H1 (cell line): Measurements from ENCODE around the gene FLRT2.

ENCODE experiments used
- BCL11A ChIP-seq, 2 experiments: IDR thresholded peaks; one replicate each; pipeline ENCODE4 v1.6.1; 2011; ENCODE audit warnings: low read depth in 2 of 2, low read length in 2 of 2, mild to moderate bottlenecking in 2 of 2
- EGR1 ChIP-seq: IDR thresholded peaks from 2 replicates; pipeline ENCODE4 v1.6.1; 2011; ENCODE audit warnings: low read depth, low read length, borderline replicate concordance
- JUN ChIP-seq: IDR thresholded peaks from 2 replicates; pipeline ENCODE4 v1.6.1; 2011; ENCODE audit warnings: low read depth, mild to moderate bottlenecking, improper control_type of control experiment, low read length
- POLR2AphosphoS5 ChIP-seq: IDR thresholded peaks from 2 replicates; pipeline ENCODE4 v1.6.1; 2011; ENCODE audit warnings: low read depth, low read length
- TF ChIP-seq, protein P1 (sequence below), 3 experiments: IDR thresholded peaks; 1 replicate in 2 of 3; 2 replicates in 1 of 3; pipeline versions ENCODE4 v1.5.1 to v1.6.1; 2011; ENCODE audit warnings: low read length in 3 of 3, mild to moderate bottlenecking in 3 of 3, inconsistent platforms in 2 of 3, low read depth in 1 of 3, moderate library complexity in 1 of 3; ENCODE audit not compliant: insufficient read depth in 1 of 3; ENCODE audit errors: control extremely low read depth in 1 of 3
- TF ChIP-seq, protein P2 (sequence below): IDR thresholded peaks from 2 replicates; pipeline ENCODE4 v1.6.1; 2011; ENCODE audit warnings: low read length, improper control_type of control experiment

DNA sequence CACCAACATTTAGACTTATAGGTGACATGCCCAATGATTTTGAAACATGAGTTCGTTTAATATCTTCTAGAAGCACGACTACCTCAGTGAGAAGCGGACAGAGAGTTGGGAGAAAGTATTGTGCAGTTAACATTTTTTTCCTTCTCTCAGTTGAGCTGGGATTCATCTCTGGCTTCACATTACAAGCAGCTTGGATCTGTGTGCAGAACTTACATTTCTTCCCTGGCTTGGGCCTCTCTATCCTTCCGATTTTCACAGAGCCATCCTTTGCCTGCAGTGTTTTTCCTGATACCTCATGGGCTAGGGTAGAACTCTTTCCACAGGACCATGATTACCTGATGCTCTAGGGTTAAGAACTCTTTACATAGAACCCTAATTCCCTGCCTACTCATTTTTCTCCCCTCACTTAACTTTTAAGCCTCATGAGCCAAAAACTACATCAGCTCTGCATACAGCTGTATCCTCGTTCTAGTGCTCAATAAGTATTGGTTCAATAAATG, 86.5 kb downstream of the FLRT2 start:
- TF ChIP-seq, protein P1, sequence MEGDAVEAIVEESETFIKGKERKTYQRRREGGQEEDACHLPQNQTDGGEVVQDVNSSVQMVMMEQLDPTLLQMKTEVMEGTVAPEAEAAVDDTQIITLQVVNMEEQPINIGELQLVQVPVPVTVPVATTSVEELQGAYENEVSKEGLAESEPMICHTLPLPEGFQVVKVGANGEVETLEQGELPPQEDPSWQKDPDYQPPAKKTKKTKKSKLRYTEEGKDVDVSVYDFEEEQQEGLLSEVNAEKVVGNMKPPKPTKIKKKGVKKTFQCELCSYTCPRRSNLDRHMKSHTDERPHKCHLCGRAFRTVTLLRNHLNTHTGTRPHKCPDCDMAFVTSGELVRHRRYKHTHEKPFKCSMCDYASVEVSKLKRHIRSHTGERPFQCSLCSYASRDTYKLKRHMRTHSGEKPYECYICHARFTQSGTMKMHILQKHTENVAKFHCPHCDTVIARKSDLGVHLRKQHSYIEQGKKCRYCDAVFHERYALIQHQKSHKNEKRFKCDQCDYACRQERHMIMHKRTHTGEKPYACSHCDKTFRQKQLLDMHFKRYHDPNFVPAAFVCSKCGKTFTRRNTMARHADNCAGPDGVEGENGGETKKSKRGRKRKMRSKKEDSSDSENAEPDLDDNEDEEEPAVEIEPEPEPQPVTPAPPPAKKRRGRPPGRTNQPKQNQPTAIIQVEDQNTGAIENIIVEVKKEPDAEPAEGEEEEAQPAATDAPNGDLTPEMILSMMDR (IDR thresholded peaks at IDR 0.05; ENCODE audit: control extremely low read depth in 1 of 3, insufficient read depth in 1 of 3, low read depth in 1 of 3, low read length in 3 of 3), result no peak
- TF ChIP-seq POLR2AphosphoS5 (no peak), BCL11A (IDR thresholded peaks at IDR 0.05; ENCODE audit: low read depth in 2 of 2, low read length in 2 of 2) (no peak), EGR1 (no peak), JUN (no peak)
- TF ChIP-seq, protein P2, sequence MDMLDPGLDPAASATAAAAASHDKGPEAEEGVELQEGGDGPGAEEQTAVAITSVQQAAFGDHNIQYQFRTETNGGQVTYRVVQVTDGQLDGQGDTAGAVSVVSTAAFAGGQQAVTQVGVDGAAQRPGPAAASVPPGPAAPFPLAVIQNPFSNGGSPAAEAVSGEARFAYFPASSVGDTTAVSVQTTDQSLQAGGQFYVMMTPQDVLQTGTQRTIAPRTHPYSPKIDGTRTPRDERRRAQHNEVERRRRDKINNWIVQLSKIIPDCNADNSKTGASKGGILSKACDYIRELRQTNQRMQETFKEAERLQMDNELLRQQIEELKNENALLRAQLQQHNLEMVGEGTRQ, result no peak
